ENCODE measurements around the gene CD300C. TPM values are rescaled to one million over a fixed set of nuclear protein-coding genes. Genes with fewer than 3 reads are reported as not detected.

Gene CD300C
- total RNA-seq: not detected in 2 replicates

GRCh38 chr17:74545843-74546230 is at the start of gene CD300C:
TSS of gene CD300C (minus strand) at chr17:74546115. CDS start at chr17:74545782, 333 bp downstream.

GRCh38 chr17:74592087-74592990 is 46.4 kb upstream of the CD300C start, which contains the start of gene CD300LD:
TSS of gene CD300LD (minus strand) at chr17:74592283. CDS start at chr17:74592202, 81 bp downstream.

DNA sequence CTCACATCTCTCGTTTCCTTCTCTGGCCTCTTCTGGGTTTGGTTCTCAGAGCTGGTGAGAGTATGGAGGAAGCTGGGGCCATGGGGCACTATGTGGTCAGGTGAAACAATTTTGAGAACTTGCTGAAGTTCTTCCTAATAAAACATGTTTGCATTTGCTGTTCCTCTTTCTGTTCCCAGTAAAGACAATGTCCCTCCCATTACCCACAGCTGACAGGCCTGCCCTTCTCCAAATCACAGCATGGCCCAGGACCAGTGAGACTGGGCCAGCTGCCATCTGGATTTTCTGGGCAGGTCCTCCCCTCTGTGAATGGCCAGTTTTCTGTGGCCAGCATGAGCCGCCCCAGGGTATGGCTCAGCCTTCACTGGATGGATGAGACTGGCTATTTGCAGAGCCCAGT is 21.5 kb upstream of the CD300C start, which contains the start of gene CD300H:
Gene CD300H (minus strand): TSS at position 113 of the 400 bp plus-strand sequence.

GRCh38 chr17:74531231-74531761 is 14.6 kb downstream of the CD300C start, which contains the start of gene CD300LB:
TSS of gene CD300LB (minus strand) at chr17:74531475. CDS start at chr17:74531350, 125 bp downstream.

Other genes starting within 250 kb of the CD300C start
- gene KIF19, start 219.9 kb downstream of the CD300C start, total RNA-seq: not detected in 2 replicates
- not detected in 2 replicates for gene BTBD17, start 184.2 kb downstream of the CD300C start, total RNA-seq
- not detected in 2 replicates for gene GPR142, start 178.6 kb downstream of the CD300C start, total RNA-seq
- gene GPRC5C, start 114.0 kb downstream of the CD300C start, total RNA-seq: 3.2 and 5.0 TPM in 2 replicates
- not detected in 2 replicates for gene CD300A, start 79.5 kb downstream of the CD300C start, total RNA-seq
- gene CD300LB, start 14.6 kb downstream of the CD300C start, total RNA-seq: not detected in 2 replicates
- gene CD300H, start 21.4 kb upstream of the CD300C start, total RNA-seq: not detected in 2 replicates
- gene CD300LD, start 46.2 kb upstream of the CD300C start, total RNA-seq: not detected in 2 replicates
- gene CD300E, start 77.6 kb upstream of the CD300C start, total RNA-seq: not detected in 2 replicates
- gene CD300LF, start 166.8 kb upstream of the CD300C start, total RNA-seq: not detected in 2 replicates
- 0.49 and 0.85 TPM in 2 replicates for gene RAB37, start 191.1 kb upstream of the CD300C start, total RNA-seq
- gene NHERF1, start 202.5 kb upstream of the CD300C start, total RNA-seq: 15.4 and 23.3 TPM in 2 replicates
- 39.3 and 42.5 TPM in 2 replicates for gene NAT9, start 230.2 kb upstream of the CD300C start, total RNA-seq